Measurements from ENCODE around the gene SLC6A11. TPM values are rescaled to one million over a fixed set of nuclear protein-coding genes. Genes with fewer than 3 reads are reported as not detected.

Gene SLC6A11
- total RNA-seq, 1 experiment from 2014 or later: not detected

DNA sequence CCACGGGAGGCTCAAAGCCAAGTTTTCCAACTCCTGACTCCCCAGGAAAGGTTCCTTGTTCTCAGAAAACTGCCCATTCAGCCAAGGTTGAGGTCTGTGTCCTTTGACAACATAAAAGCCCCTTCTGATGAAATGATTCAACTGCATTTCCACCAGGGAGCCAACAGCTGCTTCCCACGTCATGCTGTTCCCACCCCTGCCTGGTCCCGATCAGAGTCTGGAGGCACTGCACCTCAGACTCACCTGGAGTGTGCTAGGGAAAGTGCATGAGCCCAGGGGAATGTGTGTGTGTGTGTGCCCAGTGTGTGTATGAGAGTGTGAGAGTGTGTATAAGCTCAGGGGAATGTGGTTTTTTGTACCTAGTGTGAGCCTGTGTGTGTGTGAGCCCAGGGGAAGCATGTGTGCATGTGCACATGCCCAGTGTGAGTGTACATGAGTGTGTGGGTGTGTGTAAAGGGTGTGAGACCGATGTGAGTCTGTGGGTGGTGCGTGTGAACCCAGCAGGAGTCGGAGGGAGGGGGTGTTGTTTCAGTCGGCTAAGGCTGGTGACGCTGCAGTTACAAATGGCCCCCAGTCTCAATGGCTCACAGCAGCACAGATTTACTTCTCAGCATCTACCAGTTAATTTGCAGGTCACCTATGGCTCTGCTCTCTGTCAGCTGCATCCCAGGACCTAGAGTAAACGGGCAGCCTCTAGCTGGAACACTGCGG is 156.2 kb downstream of the SLC6A11 start:
- Mint-ChIP-seq H3K27me3 (ENCODE audit: unreplicated experiment) (peaks cover 100% of the 10 kb centered on the region), H3K4me1 (ENCODE audit: low read depth, unreplicated experiment) (no peaks in the 10 kb centered on the region), H3K36me3 (ENCODE audit: insufficient read depth, unreplicated experiment) (no peaks in the 10 kb centered on the region), H3K9me3 (ENCODE audit: low read depth, unreplicated experiment) (no peaks in the 10 kb centered on the region), H3K27ac (ENCODE audit: unreplicated experiment) (no peak overlapping the region), H3K4me3 (ENCODE audit: low read depth, unreplicated experiment) (no peak overlapping the region)
- CTCF ChIA-PET: no interaction called here
- intact Hi-C loops (cut with micrococcal nuclease; ENCODE audit: unreplicated experiment): no loop called here
- BruUV-seq (replicated peaks): no TSS peak
- TF ChIP-seq, protein P1, sequence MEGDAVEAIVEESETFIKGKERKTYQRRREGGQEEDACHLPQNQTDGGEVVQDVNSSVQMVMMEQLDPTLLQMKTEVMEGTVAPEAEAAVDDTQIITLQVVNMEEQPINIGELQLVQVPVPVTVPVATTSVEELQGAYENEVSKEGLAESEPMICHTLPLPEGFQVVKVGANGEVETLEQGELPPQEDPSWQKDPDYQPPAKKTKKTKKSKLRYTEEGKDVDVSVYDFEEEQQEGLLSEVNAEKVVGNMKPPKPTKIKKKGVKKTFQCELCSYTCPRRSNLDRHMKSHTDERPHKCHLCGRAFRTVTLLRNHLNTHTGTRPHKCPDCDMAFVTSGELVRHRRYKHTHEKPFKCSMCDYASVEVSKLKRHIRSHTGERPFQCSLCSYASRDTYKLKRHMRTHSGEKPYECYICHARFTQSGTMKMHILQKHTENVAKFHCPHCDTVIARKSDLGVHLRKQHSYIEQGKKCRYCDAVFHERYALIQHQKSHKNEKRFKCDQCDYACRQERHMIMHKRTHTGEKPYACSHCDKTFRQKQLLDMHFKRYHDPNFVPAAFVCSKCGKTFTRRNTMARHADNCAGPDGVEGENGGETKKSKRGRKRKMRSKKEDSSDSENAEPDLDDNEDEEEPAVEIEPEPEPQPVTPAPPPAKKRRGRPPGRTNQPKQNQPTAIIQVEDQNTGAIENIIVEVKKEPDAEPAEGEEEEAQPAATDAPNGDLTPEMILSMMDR (IDR thresholded peaks at IDR 0.05; ENCODE audit: unreplicated experiment): no peak
- DNase-seq: no peak

DNA sequence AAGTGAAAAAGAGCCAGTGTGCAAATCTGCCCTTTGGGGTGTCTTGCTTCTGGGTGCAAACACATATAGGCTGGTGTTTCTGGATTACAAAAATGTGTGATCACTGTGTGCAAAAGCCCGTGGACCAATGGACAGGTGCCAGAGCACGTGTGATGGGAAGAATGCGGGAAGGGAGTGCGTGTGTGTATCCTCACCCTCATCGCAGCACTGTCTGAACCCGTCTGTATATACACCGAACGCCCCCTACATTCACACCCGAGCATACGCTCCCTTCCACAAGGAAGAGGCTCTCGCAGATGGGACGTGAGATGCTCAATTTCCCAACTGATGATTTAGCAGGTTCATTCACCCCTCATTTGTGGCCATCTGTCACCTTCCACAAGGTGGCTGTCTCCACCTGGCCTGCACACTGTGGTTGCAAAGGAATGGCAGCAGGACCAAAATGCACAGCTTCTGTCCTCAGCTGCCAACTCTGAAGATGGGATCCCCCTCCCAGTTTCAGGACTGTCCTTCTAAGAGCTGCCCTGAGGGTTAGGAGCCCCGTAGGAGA is 157.1 kb downstream of the SLC6A11 start:
- TF ChIP-seq, protein P1 (IDR thresholded peaks at IDR 0.05; ENCODE audit: unreplicated experiment): no peak
- Mint-ChIP-seq H3K27ac (ENCODE audit: unreplicated experiment) (no peak overlapping the region), H3K36me3 (ENCODE audit: insufficient read depth, unreplicated experiment) (no peaks in the 10 kb centered on the region), H3K4me1 (ENCODE audit: low read depth, unreplicated experiment) (no peaks in the 10 kb centered on the region), H3K4me3 (ENCODE audit: low read depth, unreplicated experiment) (no peak overlapping the region), H3K9me3 (ENCODE audit: low read depth, unreplicated experiment) (no peaks in the 10 kb centered on the region), H3K27me3 (ENCODE audit: unreplicated experiment) (peaks cover 100% of the 10 kb centered on the region)
- BruUV-seq (replicated peaks): no TSS peak
- CTCF ChIA-PET: no interaction called here
- intact Hi-C loops (cut with micrococcal nuclease; ENCODE audit: unreplicated experiment): no loop called here
- DNase-seq: peak; percentile 3

DNA sequence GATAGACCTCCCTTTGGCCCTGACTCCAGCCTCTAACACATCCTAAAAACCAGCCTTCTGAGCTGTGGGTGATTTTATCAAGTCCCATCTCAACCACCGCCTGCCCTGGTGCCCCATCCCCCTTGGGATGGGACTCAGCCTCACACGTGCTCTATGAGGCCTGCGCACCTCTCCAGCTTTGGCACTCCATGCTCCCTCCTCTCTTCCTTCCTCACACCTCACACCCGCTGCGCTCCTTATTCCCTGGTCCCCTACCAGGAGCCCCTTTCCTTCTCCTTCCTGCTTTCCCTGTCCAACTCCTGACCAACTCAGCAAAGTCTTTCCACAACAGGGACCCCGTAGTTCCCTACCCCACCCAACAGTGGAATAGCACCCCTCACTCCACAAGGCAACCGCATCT is 158.1 kb downstream of the SLC6A11 start:
- Mint-ChIP-seq H3K4me1 (ENCODE audit: low read depth, unreplicated experiment) (no peaks in the 10 kb centered on the region), H3K4me3 (ENCODE audit: low read depth, unreplicated experiment) (no peak overlapping the region), H3K27me3 (ENCODE audit: unreplicated experiment) (peaks cover 100% of the 10 kb centered on the region), H3K27ac (ENCODE audit: unreplicated experiment) (no peak overlapping the region), H3K36me3 (ENCODE audit: insufficient read depth, unreplicated experiment) (no peaks in the 10 kb centered on the region), H3K9me3 (ENCODE audit: low read depth, unreplicated experiment) (no peaks in the 10 kb centered on the region)
- CTCF ChIA-PET: no interaction called here
- TF ChIP-seq, protein P1 (IDR thresholded peaks at IDR 0.05; ENCODE audit: unreplicated experiment): no peak
- intact Hi-C loops (cut with micrococcal nuclease; ENCODE audit: unreplicated experiment): no loop called here
- DNase-seq: no peak
- no TSS peak for BruUV-seq (replicated peaks)

DNA sequence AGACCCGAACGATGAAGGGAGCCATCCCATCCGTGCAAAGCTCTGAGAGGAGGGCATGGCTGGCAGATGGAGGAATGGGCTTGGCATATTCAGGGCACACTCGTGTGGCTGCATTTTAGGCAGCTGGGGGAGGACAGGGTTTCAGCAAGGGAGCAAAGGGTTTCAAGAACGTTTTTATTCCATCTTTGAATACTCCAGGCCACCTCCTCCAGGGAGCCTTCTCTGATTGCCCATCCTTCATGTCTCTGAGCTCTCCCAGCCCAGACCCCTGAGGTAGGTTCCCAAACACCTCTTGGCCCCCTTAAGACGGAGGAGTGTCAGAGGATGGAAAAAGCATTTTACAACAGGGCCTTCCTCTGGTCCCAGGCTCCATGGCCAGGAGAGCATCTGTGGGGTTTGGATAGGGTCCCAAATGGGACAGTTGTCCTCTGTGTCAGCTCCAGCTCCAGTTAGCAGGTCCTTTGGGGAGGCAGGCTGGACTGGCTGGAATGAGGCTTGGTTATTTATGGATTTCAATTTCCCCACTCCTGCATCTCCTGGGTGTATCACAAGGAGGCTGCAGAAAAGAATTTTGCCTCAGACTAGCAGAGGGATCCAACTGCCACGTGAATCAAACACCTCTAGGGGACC is 158.8 kb downstream of the SLC6A11 start:
- CTCF ChIA-PET: interaction anchor here (0.6 kb wide), 1 partner anchor 28 kb away, joined by 3 read pairs; no protein-coding TSS in a partner anchor
- DNase-seq: no peak
- H3K27ac Mint-ChIP-seq (ENCODE audit: unreplicated experiment): no peak overlapping the region
- no peaks in the 10 kb centered on the region for H3K4me1 Mint-ChIP-seq (ENCODE audit: low read depth, unreplicated experiment)
- intact Hi-C loops (cut with micrococcal nuclease; ENCODE audit: unreplicated experiment): no loop called here
- H3K4me3 Mint-ChIP-seq (ENCODE audit: low read depth, unreplicated experiment): no peak overlapping the region
- TF ChIP-seq, protein P1 (IDR thresholded peaks at IDR 0.05; ENCODE audit: unreplicated experiment): no peak
- no peaks in the 10 kb centered on the region for H3K9me3 Mint-ChIP-seq (ENCODE audit: low read depth, unreplicated experiment)
- H3K27me3 Mint-ChIP-seq (ENCODE audit: unreplicated experiment): peaks cover 100% of the 10 kb centered on the region
- no peaks in the 10 kb centered on the region for H3K36me3 Mint-ChIP-seq (ENCODE audit: insufficient read depth, unreplicated experiment)
- BruUV-seq (replicated peaks): no TSS peak

Measured in Calu3 (cell line).